IgD-negative memory B cell (primary cell): ENCODE measurements around the gene OTOG. TPM values are rescaled to one million over a fixed set of nuclear protein-coding genes. Genes with fewer than 3 reads are reported as not detected.

Experiments
- H3K27ac Mint-ChIP-seq, 3 donors: one replicate each; pipeline ENCODE4 v1.8.0; 2020 to 2022; ENCODE audit warnings: mild to moderate bottlenecking in 3 of 3, mixed read lengths in 3 of 3, moderate library complexity in 1 of 3
- H3K27me3 Mint-ChIP-seq: one replicate; pipeline ENCODE4 v1.8.0; 2021; ENCODE audit warnings: mixed read lengths
- H3K36me3 Mint-ChIP-seq: one replicate; pipeline ENCODE4 v1.8.0; 2020; ENCODE audit warnings: mild to moderate bottlenecking, mixed read lengths
- H3K4me1 Mint-ChIP-seq, 3 donors: one replicate each; pipeline ENCODE4 v1.8.0; 2020 to 2022; ENCODE audit warnings: mixed read lengths in 3 of 3, mild to moderate bottlenecking in 1 of 3
- H3K4me3 Mint-ChIP-seq, 4 donors: one replicate each; pipeline ENCODE4 v1.8.0; 2020 to 2022; ENCODE audit warnings: mild to moderate bottlenecking in 4 of 4, mixed read lengths in 4 of 4, moderate library complexity in 3 of 4
- H3K9me3 Mint-ChIP-seq, 3 donors: one replicate each; pipeline ENCODE4 v1.8.0; 2020 to 2021; ENCODE audit warnings: mixed read lengths in 3 of 3, mild to moderate bottlenecking in 1 of 3
- polyA plus RNA-seq: library from polyadenylated mRNA; unstranded; fragments of 300-500 nt; fragmentation: Illumina TruSeq; gene quantifications from one replicate; pipeline ENCODE4 v1.2.3, GENCODE V29; 2021

OTOG gene
- polyA plus RNA-seq, 1 donor from 2014 or later = not detected

- Mint-ChIP-seq H3K36me3 (no peaks in the 10 kb centered on the region), H3K27me3 (peaks cover 25% of the 10 kb centered on the region), H3K4me1 (peaks cover 0 to 2% (median 0%) of the 10 kb centered on the region in 3 donors), H3K9me3 (no peaks in the 10 kb centered on the region), H3K27ac (no peak overlapping the region), H3K4me3 (no peak overlapping the region)
These were observed 144.9 kb downstream of the OTOG start for GRCh38 chr11:17691976-17692375.

- peaks cover 26% of the 10 kb centered on the region for H3K27me3 Mint-ChIP-seq
- H3K4me1 Mint-ChIP-seq = peaks cover 0 to 2% (median 0%) of the 10 kb centered on the region in 3 donors
- H3K36me3 Mint-ChIP-seq = no peaks in the 10 kb centered on the region
- no peak overlapping the region for H3K4me3 Mint-ChIP-seq
- no peaks in the 10 kb centered on the region for H3K9me3 Mint-ChIP-seq
- H3K27ac Mint-ChIP-seq = no peak overlapping the region
These were observed 145.9 kb downstream of the OTOG start for GRCh38 chr11:17692931-17693330.

- Mint-ChIP-seq H3K9me3 (no peaks in the 10 kb centered on the region), H3K27ac (no peak overlapping the region), H3K27me3 (peaks cover 26% of the 10 kb centered on the region), H3K36me3 (no peaks in the 10 kb centered on the region), H3K4me1 (peaks cover 0 to 2% (median 0%) of the 10 kb centered on the region in 3 donors), H3K4me3 (no peak overlapping the region)
These were observed 146.5 kb downstream of the OTOG start for GRCh38 chr11:17693531-17693930.

- Mint-ChIP-seq H3K27me3 (peaks cover 26% of the 10 kb centered on the region), H3K9me3 (no peaks in the 10 kb centered on the region), H3K4me1 (peaks cover 0 to 2% (median 0%) of the 10 kb centered on the region in 3 donors), H3K36me3 (no peaks in the 10 kb centered on the region), H3K27ac (no peak overlapping the region), H3K4me3 (no peak overlapping the region)
These were observed 147.5 kb downstream of the OTOG start for GRCh38 chr11:17694494-17695110.

- peaks cover 26% of the 10 kb centered on the region for H3K27me3 Mint-ChIP-seq
- H3K4me3 Mint-ChIP-seq = no peak overlapping the region
- no peak overlapping the region for H3K27ac Mint-ChIP-seq
- no peaks in the 10 kb centered on the region for H3K9me3 Mint-ChIP-seq
- H3K36me3 Mint-ChIP-seq = no peaks in the 10 kb centered on the region
- H3K4me1 Mint-ChIP-seq = peaks cover 0 to 2% (median 0%) of the 10 kb centered on the region in 3 donors
These were observed 148.7 kb downstream of the OTOG start for GRCh38 chr11:17695454-17696441.

- Mint-ChIP-seq H3K9me3 (no peaks in the 10 kb centered on the region), H3K4me1 (peaks cover 0 to 2% (median 0%) of the 10 kb centered on the region in 3 donors), H3K27ac (no peak overlapping the region), H3K36me3 (no peaks in the 10 kb centered on the region), H3K4me3 (no peak overlapping the region), H3K27me3 (peaks cover 26% of the 10 kb centered on the region)
These were observed 149.7 kb downstream of the OTOG start for GRCh38 chr11:17696741-17697140.

Other genes with a start within 250 kb of the OTOG start
- not detected for gene NCR3LG1, start 195.5 kb upstream of the OTOG start, polyA plus RNA-seq
- 0.80 TPM for gene KCNJ11, start 158.6 kb upstream of the OTOG start, polyA plus RNA-seq
- not detected for gene ABCC8, start 70.4 kb upstream of the OTOG start, polyA plus RNA-seq
- gene USH1C, start 2.8 kb upstream of the OTOG start, polyA plus RNA-seq = not detected
- gene MYOD1, start 172.3 kb downstream of the OTOG start, polyA plus RNA-seq = not detected
- gene KCNC1, start 187.5 kb downstream of the OTOG start, polyA plus RNA-seq = 0.13 TPM